Mesendoderm (in vitro differentiated cells): ENCODE measurements around the gene MGST2.

Experiments used
- DNase-seq: peaks from one replicate; pipeline ENCODE4 v3.0.0; 2013
- H2AK5ac ChIP-seq: 2 replicates; pipeline ENCODE4 v1.6.1; 2013; ENCODE audit warnings: low read length, inconsistent platforms
- H2BK120ac ChIP-seq: 2 replicates; pipeline ENCODE4 v1.6.1; 2013; ENCODE audit warnings: low read depth, mild to moderate bottlenecking, low read length, moderate library complexity, mixed read lengths
- H2BK15ac ChIP-seq: replicated peaks from 2 replicates; pipeline ENCODE4 v1.6.1; 2013; ENCODE audit warnings: low read depth, mild to moderate bottlenecking, moderate library complexity
- H2BK5ac ChIP-seq: 2 replicates; pipeline ENCODE4 v1.6.1; 2013; ENCODE audit warnings: low read length, inconsistent platforms
- H3K18ac ChIP-seq: 2 replicates; pipeline ENCODE4 v1.6.1; 2013; ENCODE audit warnings: mild to moderate bottlenecking, low read length, mixed read lengths
- H3K23ac ChIP-seq: one replicate; pipeline ENCODE4 v1.6.1; 2013; ENCODE audit warnings: low read length
- H3K27ac ChIP-seq: 2 replicates; pipeline ENCODE4 v1.5.1; 2013; ENCODE audit warnings: low read depth, mild to moderate bottlenecking, inconsistent platforms, low read length, moderate library complexity
- H3K27me3 ChIP-seq: 2 replicates; pipeline ENCODE4 v1.6.1; 2013; ENCODE audit warnings: low read length, control low read depth, mild to moderate bottlenecking, inconsistent platforms; ENCODE audit not compliant: insufficient read depth, poor library complexity
- H3K36me3 ChIP-seq: 2 replicates; pipeline ENCODE4 v1.6.1; 2013; ENCODE audit warnings: low read length, inconsistent platforms; ENCODE audit not compliant: control insufficient read depth, insufficient read depth
- H3K4ac ChIP-seq: one replicate; pipeline ENCODE4 v1.6.1; 2013; ENCODE audit warnings: low read depth, mild to moderate bottlenecking, low read length, moderate library complexity
- H3K4me1 ChIP-seq: 2 replicates; pipeline ENCODE4 v1.6.1; 2013; ENCODE audit warnings: low read depth, low read length, inconsistent platforms; ENCODE audit not compliant: control insufficient read depth
- H3K4me2 ChIP-seq: 2 replicates; pipeline ENCODE4 v1.6.1; 2013; ENCODE audit warnings: low read length
- H3K4me3 ChIP-seq: 2 replicates; pipeline ENCODE4 v1.5.1; 2013; ENCODE audit warnings: mild to moderate bottlenecking, low read length
- H3K56ac ChIP-seq: one replicate; pipeline ENCODE4 v1.6.1; 2013; ENCODE audit warnings: low read length
- H3K79me1 ChIP-seq: 2 replicates; pipeline ENCODE4 v1.6.1; 2013; ENCODE audit warnings: low read length, inconsistent platforms
- H3K79me2 ChIP-seq: 2 replicates; pipeline ENCODE4 v1.6.1; 2013; ENCODE audit warnings: mild to moderate bottlenecking, low read length; ENCODE audit not compliant: control insufficient read depth, insufficient read depth
- H3K9ac ChIP-seq: 2 replicates; pipeline ENCODE4 v1.6.1; 2013; ENCODE audit warnings: low read length, inconsistent platforms
- H4K5ac ChIP-seq: one replicate; pipeline ENCODE4 v1.6.1; 2013; ENCODE audit warnings: low read length
- H4K8ac ChIP-seq: one replicate; pipeline ENCODE4 v1.6.1; 2013; ENCODE audit warnings: low read depth, mild to moderate bottlenecking, control low read depth, low read length, moderate library complexity
- WGBS: extraction: QIAGEN DNeasy Blood & Tissue Kit; methylation state at CpG from one replicate; pipeline ENCODE4 v1.1.7; 2013; ENCODE audit warnings: low lambda C conversion rate, missing lambda C conversion rate; ENCODE audit not compliant: insufficient coverage; ENCODE audit errors: extremely low coverage; 5-methylcytosine and 5-hydroxymethylcytosine counted together

MGST2 gene

DNA sequence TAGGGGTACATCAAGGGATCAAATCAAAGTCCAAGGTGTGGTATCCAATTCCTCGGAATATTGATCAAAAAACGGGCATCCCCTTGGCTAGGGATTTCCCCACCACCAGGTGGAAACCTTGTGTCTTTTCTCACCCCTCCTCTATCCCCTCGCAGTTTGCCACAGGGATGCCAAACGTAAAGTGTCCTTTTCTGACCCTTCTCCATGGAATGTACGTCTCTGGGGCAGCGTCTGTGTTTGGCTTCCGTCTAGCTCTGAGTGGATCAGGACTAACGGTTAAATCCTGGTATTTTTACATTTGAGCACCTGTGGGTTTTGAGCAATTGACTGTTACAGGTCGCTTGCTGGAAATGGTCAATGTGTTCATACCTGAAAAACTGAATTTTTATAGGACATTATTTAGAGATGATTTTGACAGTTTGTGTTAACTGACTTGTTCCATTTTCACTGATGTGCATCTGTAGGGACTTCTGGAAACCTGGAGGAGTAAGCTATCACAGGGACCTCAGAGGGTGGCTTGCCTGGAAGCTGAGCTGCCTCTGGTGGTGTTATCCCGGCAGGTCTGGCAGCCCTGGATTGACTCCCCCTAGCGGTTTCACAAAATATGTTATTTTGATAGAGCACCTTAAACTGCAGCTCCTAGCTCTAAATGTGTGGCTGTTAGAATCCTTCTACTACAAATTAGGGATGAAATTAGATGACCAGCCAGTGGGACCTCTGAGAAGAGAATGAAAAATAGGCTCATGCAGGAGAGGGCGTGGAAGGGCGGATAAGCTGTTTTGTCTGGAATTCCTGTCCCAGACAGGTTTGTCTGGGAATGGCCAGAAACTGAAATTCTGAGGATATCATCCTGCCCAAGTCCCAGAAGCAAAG, 8.8 kb upstream of the MGST2 start:
- no peak overlapping the region for H3K56ac ChIP-seq
- peak; percentile 89 for DNase-seq
- peaks cover 7% of the 10 kb centered on the region for H3K4me1 ChIP-seq
- H2BK5ac ChIP-seq = no peak overlapping the region
- no peaks in the 10 kb centered on the region for H3K79me2 ChIP-seq
- no CpG with 5 or more reads among the region's 13 CpGs for WGBS
- peak overlapping the region; percentile 68 for H3K18ac ChIP-seq
- no peak overlapping the region for H3K4me2 ChIP-seq
- H3K79me1 ChIP-seq = no peaks in the 10 kb centered on the region
- no peak overlapping the region for H2AK5ac ChIP-seq
- H3K27me3 ChIP-seq = no peaks in the 10 kb centered on the region
- H4K8ac ChIP-seq = no peak overlapping the region
- no peak overlapping the region for H3K27ac ChIP-seq
- H3K36me3 ChIP-seq = no peaks in the 10 kb centered on the region
- H2BK120ac ChIP-seq = no peak overlapping the region
- no peak overlapping the region for H3K23ac ChIP-seq
- no peak overlapping the region for H2BK15ac ChIP-seq
- no peak overlapping the region for H3K4ac ChIP-seq
- no peak overlapping the region for H3K9ac ChIP-seq
- no peak overlapping the region for H3K4me3 ChIP-seq
- H4K5ac ChIP-seq = no peak overlapping the region

- H3K4me2 ChIP-seq = no peak overlapping the region
- no peak overlapping the region for H3K9ac ChIP-seq
- no CpG with 5 or more reads among the region's 4 CpGs for WGBS
- H4K8ac ChIP-seq = no peak overlapping the region
- no peak overlapping the region for H2AK5ac ChIP-seq
- no peak overlapping the region for H3K4ac ChIP-seq
- H3K18ac ChIP-seq = peak overlapping the region; percentile 33
- H3K36me3 ChIP-seq = no peaks in the 10 kb centered on the region
- no peaks in the 10 kb centered on the region for H3K27me3 ChIP-seq
- H4K5ac ChIP-seq = no peak overlapping the region
- H3K79me1 ChIP-seq = no peaks in the 10 kb centered on the region
- H3K23ac ChIP-seq = no peak overlapping the region
- H3K79me2 ChIP-seq = no peaks in the 10 kb centered on the region
- peak overlapping the region; percentile 9 for H2BK5ac ChIP-seq
- peak overlapping the region; percentile 21 for H2BK15ac ChIP-seq
- no peak for DNase-seq
- no peak overlapping the region for H2BK120ac ChIP-seq
- H3K4me1 ChIP-seq = peaks cover 7% of the 10 kb centered on the region
- H3K27ac ChIP-seq = no peak overlapping the region
- H3K56ac ChIP-seq = peak overlapping the region; percentile 19
- H3K4me3 ChIP-seq = no peak overlapping the region
These were observed 7.4 kb upstream of the MGST2 start for GRCh38 chr4:139658185-139658584.

DNA sequence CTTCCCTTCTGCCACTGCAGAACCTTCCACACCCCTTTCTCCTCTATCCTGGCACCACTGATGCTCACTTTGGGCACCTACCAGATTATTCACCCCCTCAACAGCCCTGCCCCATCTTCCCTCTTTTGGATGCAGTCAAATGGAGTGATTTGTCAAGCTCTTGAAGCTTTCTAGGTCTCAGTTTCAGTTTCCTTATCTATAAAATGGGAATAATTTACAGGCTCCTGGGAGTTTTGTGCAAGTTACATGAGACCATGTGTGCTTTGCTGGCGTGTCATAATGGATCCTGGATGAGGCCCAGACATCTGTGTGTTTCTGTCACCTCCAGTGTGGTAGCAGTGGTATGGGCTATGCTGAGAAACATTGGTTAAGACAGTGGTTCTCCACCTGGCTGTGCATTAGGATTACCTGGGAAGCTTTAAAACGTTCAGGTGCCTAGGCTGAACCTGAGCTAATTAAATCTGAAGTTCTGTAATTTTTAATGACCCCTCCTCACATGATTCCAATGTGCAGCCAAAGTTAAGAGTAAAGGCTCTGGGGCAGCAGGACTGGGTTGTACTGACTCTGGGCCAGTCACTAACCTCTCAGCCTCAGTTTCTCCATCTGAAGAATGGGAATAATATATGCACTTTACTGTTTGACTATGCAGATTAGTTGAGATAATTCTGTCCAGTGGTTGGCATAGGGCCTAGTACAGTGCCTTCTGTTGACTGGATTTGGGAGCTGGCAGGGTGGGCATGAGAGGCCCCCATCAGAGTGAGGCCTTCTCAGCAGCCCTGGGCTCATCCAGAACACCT, 6.8 kb upstream of the MGST2 start:
- Histone ChIP-seq H3K56ac (no peak overlapping the region), H3K79me2 (no peaks in the 10 kb centered on the region), H2BK5ac (peak overlapping the region; percentile 9), H3K4me1 (peaks cover 7% of the 10 kb centered on the region), H3K36me3 (no peaks in the 10 kb centered on the region), H3K23ac (no peak overlapping the region), H3K4me2 (no peak overlapping the region), H3K27ac (no peak overlapping the region), H3K79me1 (no peaks in the 10 kb centered on the region), H3K4me3 (no peak overlapping the region), H3K27me3 (no peaks in the 10 kb centered on the region), H2AK5ac (no peak overlapping the region), H2BK15ac (no peak overlapping the region), H3K9ac (no peak overlapping the region), H3K18ac (no peak overlapping the region), H3K4ac (no peak overlapping the region), H2BK120ac (no peak overlapping the region), H4K8ac (no peak overlapping the region), H4K5ac (no peak overlapping the region)
- WGBS = no CpG with 5 or more reads among the region's 2 CpGs
- no peak for DNase-seq

GRCh38 chr4:139659735-139660424, 5.7 kb upstream of the MGST2 start:
- Histone ChIP-seq H4K8ac (no peak overlapping the region), H3K4me1 (peaks cover 7% of the 10 kb centered on the region), H3K27ac (no peak overlapping the region), H3K4me2 (no peak overlapping the region), H2BK120ac (no peak overlapping the region), H3K4ac (no peak overlapping the region), H4K5ac (no peak overlapping the region), H3K23ac (no peak overlapping the region), H2BK15ac (no peak overlapping the region), H2BK5ac (no peak overlapping the region), H3K9ac (no peak overlapping the region), H3K79me2 (no peaks in the 10 kb centered on the region), H3K36me3 (no peaks in the 10 kb centered on the region), H2AK5ac (no peak overlapping the region), H3K27me3 (no peaks in the 10 kb centered on the region), H3K56ac (no peak overlapping the region), H3K18ac (no peak overlapping the region), H3K4me3 (no peak overlapping the region), H3K79me1 (no peaks in the 10 kb centered on the region)
- no peak for DNase-seq
- 100% methylated on average over 3 of the region's 12 CpGs for WGBS

GRCh38 chr4:139660568-139661043, 5.0 kb upstream of the MGST2 start:
- no peak overlapping the region for H2BK5ac ChIP-seq
- H2BK120ac ChIP-seq = no peak overlapping the region
- H3K9ac ChIP-seq = no peak overlapping the region
- no peaks in the 10 kb centered on the region for H3K36me3 ChIP-seq
- H3K4me2 ChIP-seq = no peak overlapping the region
- peaks cover 7% of the 10 kb centered on the region for H3K4me1 ChIP-seq
- no peaks in the 10 kb centered on the region for H3K79me2 ChIP-seq
- no peak overlapping the region for H4K8ac ChIP-seq
- H3K4ac ChIP-seq = no peak overlapping the region
- no peaks in the 10 kb centered on the region for H3K27me3 ChIP-seq
- DNase-seq = no peak
- no peak overlapping the region for H4K5ac ChIP-seq
- no peak overlapping the region for H2BK15ac ChIP-seq
- H3K23ac ChIP-seq = no peak overlapping the region
- H3K18ac ChIP-seq = no peak overlapping the region
- no peak overlapping the region for H2AK5ac ChIP-seq
- no CpG with 5 or more reads among the region's 3 CpGs for WGBS
- no peaks in the 10 kb centered on the region for H3K79me1 ChIP-seq
- H3K56ac ChIP-seq = no peak overlapping the region
- H3K27ac ChIP-seq = no peak overlapping the region
- H3K4me3 ChIP-seq = no peak overlapping the region
